Activated naive CD4-positive, alpha-beta T cell treated with anti-CD3 and anti-CD28 coated beads, Interleukin-2, amount 10 ng/mL, durations not matched to agents 7 days and 5 days (primary cell): ENCODE results near the gene MINK1.
"Not testable (repeated sequence)": the region's sequence is repeated elsewhere in the genome, so short reads cannot be mapped to it uniquely, and the experiment has no call there.

Source experiments
- CTCF ChIA-PET: fragments of 350-600 bp; sonication (Branson Sonifier 250); formaldehyde crosslinking; loops from one replicate; lab custom pipeline; 2021; ENCODE audit warnings: antibody characterized with exemption; lab: Charles Lee
- DNase-seq: peaks from one replicate; pipeline ENCODE4 v3.0.0-alpha.2; 2020
- H3K27ac Mint-ChIP-seq: one replicate; pipeline ENCODE4 v1.8.0; 2021; ENCODE audit warnings: mild to moderate bottlenecking, moderate library complexity, mixed read lengths
- H3K27me3 Mint-ChIP-seq: one replicate; pipeline ENCODE4 v1.8.0; 2021; ENCODE audit warnings: mild to moderate bottlenecking, mixed read lengths
- H3K36me3 Mint-ChIP-seq: one replicate; pipeline ENCODE4 v1.8.0; 2021; ENCODE audit warnings: mixed read lengths
- H3K4me1 Mint-ChIP-seq: one replicate; pipeline ENCODE4 v1.8.0; 2021; ENCODE audit warnings: mixed read lengths
- H3K4me3 Mint-ChIP-seq: one replicate; pipeline ENCODE4 v1.8.0; 2021; ENCODE audit warnings: mild to moderate bottlenecking, moderate library complexity, mixed read lengths
- H3K9me3 Mint-ChIP-seq: one replicate; pipeline ENCODE4 v1.8.0; 2021; ENCODE audit warnings: mixed read lengths

Gene MINK1

GRCh38 chr17:4898351-4898750 lies 65.2 kb downstream of the MINK1 start:
- H3K4me1 Mint-ChIP-seq: peaks cover 35% of the 10 kb centered on the region
- no peaks in the 10 kb centered on the region for H3K9me3 Mint-ChIP-seq
- H3K36me3 Mint-ChIP-seq: peaks cover 22% of the 10 kb centered on the region
- DNase-seq: no peak
- H3K27me3 Mint-ChIP-seq: peaks cover 32% of the 10 kb centered on the region
- CTCF ChIA-PET: interaction anchor here (1.9 kb wide), 1 partner anchor 188 kb away, joined by 6 read pairs; the partner anchor contains the start of gene ARRB2
- peak overlapping the region; percentile 61 for H3K4me3 Mint-ChIP-seq
- H3K27ac Mint-ChIP-seq: no peak overlapping the region

GRCh38 chr17:4898927-4899326 lies 65.8 kb downstream of the MINK1 start:
- Mint-ChIP-seq H3K4me3 (peak overlapping the region; percentile 61), H3K27me3 (peaks cover 32% of the 10 kb centered on the region), H3K4me1 (peaks cover 39% of the 10 kb centered on the region), H3K36me3 (peaks cover 19% of the 10 kb centered on the region), H3K9me3 (no peaks in the 10 kb centered on the region), H3K27ac (no peak overlapping the region)
- no peak for DNase-seq
- CTCF ChIA-PET: interaction anchor here (0.7 to 2.7 kb wide), 7 partner anchors 8 to 189 kb away, joined by 3 to 11 read pairs (median 4); partner anchors contain the start of genes ARRB2, CAMTA2 and PSMB6

GRCh38 chr17:4899341-4900230 lies 66.4 kb downstream of the MINK1 start, which contains the start of gene C17orf107:
Gene C17orf107 (plus strand): TSS chr17:4899536. CDS start chr17:4899763, 227 bp downstream.
- Mint-ChIP-seq H3K9me3 (no peaks in the 10 kb centered on the region), H3K4me1 (peaks cover 39% of the 10 kb centered on the region), H3K27me3 (peaks cover 32% of the 10 kb centered on the region), H3K36me3 (peaks cover 17% of the 10 kb centered on the region), H3K27ac (peak within 1 kb of the TSS; percentile 69), H3K4me3 (peak within 1 kb of the TSS; percentile 82)
- peak; percentile 93 for DNase-seq
- CTCF ChIA-PET: interaction anchor here (0.7 to 2.7 kb wide), 7 partner anchors 9 to 190 kb away, joined by 3 to 11 read pairs (median 4); partner anchors contain the start of genes ARRB2, CAMTA2 and PSMB6

GRCh38 chr17:4900231-4901107 lies 67.3 kb downstream of the MINK1 start:
- peak; percentile 63 for DNase-seq
- Mint-ChIP-seq H3K27ac (no peak overlapping the region), H3K4me3 (peak overlapping the region; percentile 82), H3K4me1 (peaks cover 39% of the 10 kb centered on the region), H3K9me3 (no peaks in the 10 kb centered on the region), H3K36me3 (peaks cover 12% of the 10 kb centered on the region), H3K27me3 (peaks cover 33% of the 10 kb centered on the region)
- CTCF ChIA-PET: interaction anchor here (1.0 to 2.7 kb wide), 6 partner anchors 9 to 190 kb away, joined by 3 to 11 read pairs (median 5); partner anchors contain the start of genes ARRB2 and CAMTA2

GRCh38 chr17:4901108-4901647 lies 68.0 kb downstream of the MINK1 start:
- Mint-ChIP-seq H3K9me3 (no peaks in the 10 kb centered on the region), H3K36me3 (peaks cover 6% of the 10 kb centered on the region), H3K27me3 (peaks cover 40% of the 10 kb centered on the region), H3K4me3 (no peak overlapping the region), H3K27ac (no peak overlapping the region), H3K4me1 (peaks cover 39% of the 10 kb centered on the region)
- DNase-seq: no peak
- CTCF ChIA-PET: interaction anchor here (2.7 kb wide), 1 partner anchor 8 kb away, joined by 11 read pairs; no protein-coding TSS in a partner anchor

- H3K27ac Mint-ChIP-seq: no peak overlapping the region
- no peak overlapping the region for H3K4me3 Mint-ChIP-seq
- DNase-seq: no peak
- no peaks in the 10 kb centered on the region for H3K9me3 Mint-ChIP-seq
- peaks cover 40% of the 10 kb centered on the region for H3K4me1 Mint-ChIP-seq
- peaks cover 40% of the 10 kb centered on the region for H3K27me3 Mint-ChIP-seq
- CTCF ChIA-PET: interaction anchor here (0.6 to 2.0 kb wide), 4 partner anchors 113 to 334 kb away, joined by 3 to 9 read pairs (median 5); partner anchors contain the start of genes ARRB2 and GLTPD2
- H3K36me3 Mint-ChIP-seq: peaks cover 4% of the 10 kb centered on the region
Observed at GRCh38 chr17:4901648-4902344, 68.7 kb downstream of the MINK1 start.

- Mint-ChIP-seq H3K9me3 (no peaks in the 10 kb centered on the region), H3K27me3 (peaks cover 43% of the 10 kb centered on the region), H3K27ac (no peak overlapping the region), H3K36me3 (no peaks in the 10 kb centered on the region), H3K4me3 (no peak overlapping the region), H3K4me1 (peaks cover 44% of the 10 kb centered on the region)
- DNase-seq: no peak
- CTCF ChIA-PET: interaction anchor here (0.6 to 2.0 kb wide), 5 partner anchors 114 to 338 kb away, joined by 3 to 9 read pairs (median 4); partner anchors contain the start of genes ARRB2 and GLTPD2
Observed at GRCh38 chr17:4902540-4902939, 69.4 kb downstream of the MINK1 start.

GRCh38 chr17:4903051-4903818 lies 70.1 kb downstream of the MINK1 start, which contains the start of gene CHRNE:
Gene CHRNE (minus strand): TSS chr17:4903098. CDS start chr17:4903063, 35 bp downstream.
- H3K9me3 Mint-ChIP-seq: no peaks in the 10 kb centered on the region
- DNase-seq: peak; percentile 89
- CTCF ChIA-PET: interaction anchor here (0.7 to 2.0 kb wide), 9 partner anchors 33 to 338 kb away, joined by 3 to 9 read pairs (median 4); partner anchors contain the start of genes ARRB2, GLTPD2 and SPAG7
- peak within 1 kb of the TSS; percentile 1 for H3K4me3 Mint-ChIP-seq
- H3K36me3 Mint-ChIP-seq: no peaks in the 10 kb centered on the region
- H3K27me3 Mint-ChIP-seq: peaks cover 43% of the 10 kb centered on the region
- H3K27ac Mint-ChIP-seq: no peak within 1 kb of the TSS
- H3K4me1 Mint-ChIP-seq: peaks cover 46% of the 10 kb centered on the region

GRCh38 chr17:4906642-4907041 lies 73.5 kb downstream of the MINK1 start:
- peaks cover 30% of the 10 kb centered on the region for H3K27me3 Mint-ChIP-seq
- H3K4me3 Mint-ChIP-seq, DNase-seq, H3K9me3 Mint-ChIP-seq, H3K36me3 Mint-ChIP-seq: not testable (repeated sequence)
- peak overlapping the region; percentile 35 for H3K27ac Mint-ChIP-seq
- CTCF ChIA-PET: interaction anchor here (0.7 to 1.5 kb wide), 2 partner anchors 130 to 155 kb away, joined by 3 read pairs; no protein-coding TSS in a partner anchor
- H3K4me1 Mint-ChIP-seq: peaks cover 23% of the 10 kb centered on the region

- H3K27ac Mint-ChIP-seq: no peak overlapping the region
- H3K9me3 Mint-ChIP-seq: no peaks in the 10 kb centered on the region
- CTCF ChIA-PET: interaction anchor here (0.6 to 2.1 kb wide), 17 partner anchors 8 to 155 kb away, joined by 3 to 15 read pairs (median 7); partner anchors contain the start of genes C17orf107, CAMTA2, PSMB6 and RNF167
- H3K4me3 Mint-ChIP-seq: no peak overlapping the region
- no peaks in the 10 kb centered on the region for H3K36me3 Mint-ChIP-seq
- peaks cover 26% of the 10 kb centered on the region for H3K27me3 Mint-ChIP-seq
- peak; percentile 47 for DNase-seq
- H3K4me1 Mint-ChIP-seq: peaks cover 12% of the 10 kb centered on the region
Observed at GRCh38 chr17:4908301-4908700, 75.2 kb downstream of the MINK1 start.

GRCh38 chr17:4908711-4909496 lies 75.8 kb downstream of the MINK1 start:
- peaks cover 26% of the 10 kb centered on the region for H3K27me3 Mint-ChIP-seq

More at GRCh38 chr17:4908711-4909496, 75.8 kb downstream of the MINK1 start:
- H3K4me1 Mint-ChIP-seq: peaks cover 7% of the 10 kb centered on the region
- no peaks in the 10 kb centered on the region for H3K9me3 Mint-ChIP-seq
- CTCF ChIA-PET: interaction anchor here (0.6 to 2.1 kb wide), 24 partner anchors 9 to 154 kb away, joined by 3 to 15 read pairs (median 6); partner anchors contain the start of genes C17orf107, CAMTA2, ENO3 and PSMB6
- H3K27ac Mint-ChIP-seq: no peak overlapping the region
- peak; percentile 90 for DNase-seq
- H3K36me3 Mint-ChIP-seq: no peaks in the 10 kb centered on the region
- H3K4me3 Mint-ChIP-seq: no peak overlapping the region
